H9 (cell line): ENCODE data around the gene PRXL2C. TPM values are rescaled to one million over a fixed set of nuclear protein-coding genes. Genes with fewer than 3 reads are reported as not detected.

Experiments used
- DNase-seq: peaks from one replicate; pipeline ENCODE4 v3.0.0-alpha.2; 2017
- H2AFZ ChIP-seq: one replicate; pipeline ENCODE4 v1.6.1; 2013; ENCODE audit warnings: mild to moderate bottlenecking, low read length, control low read depth, moderate library complexity
- H2AK5ac ChIP-seq: 2 replicates; pipeline ENCODE4 v1.6.1; 2013; ENCODE audit warnings: low read length, control low read depth, mixed read lengths; ENCODE audit not compliant: insufficient read length
- H2BK120ac ChIP-seq: one replicate; pipeline ENCODE4 v1.6.1; 2013; ENCODE audit warnings: low read depth, mild to moderate bottlenecking, low read length, control low read depth, inconsistent platforms; ENCODE audit not compliant: poor library complexity, severe bottlenecking
- H2BK12ac ChIP-seq: 2 replicates; pipeline ENCODE4 v1.6.1; 2013; ENCODE audit warnings: low read length, control low read depth, mixed read lengths, low read depth; ENCODE audit not compliant: insufficient read length
- H2BK15ac ChIP-seq: 2 replicates; pipeline ENCODE4 v1.6.1; 2013; ENCODE audit warnings: low read depth, low read length, control low read depth
- H2BK20ac ChIP-seq: one replicate; pipeline ENCODE4 v1.6.1; 2013; ENCODE audit warnings: low read depth, mild to moderate bottlenecking, low read length, control low read depth, inconsistent platforms; ENCODE audit not compliant: poor library complexity, severe bottlenecking
- H2BK5ac ChIP-seq: 2 replicates; pipeline ENCODE4 v1.6.1; 2013; ENCODE audit warnings: low read length, control low read depth, mixed read lengths; ENCODE audit not compliant: insufficient read length
- H3K14ac ChIP-seq: 2 replicates; pipeline ENCODE4 v1.6.1; 2013; ENCODE audit warnings: low read length, control low read depth; ENCODE audit not compliant: insufficient read depth
- H3K18ac ChIP-seq: 2 replicates; pipeline ENCODE4 v1.6.1; 2013; ENCODE audit warnings: low read depth, mild to moderate bottlenecking, mixed read lengths, low read length, control low read depth; ENCODE audit not compliant: insufficient read length
- H3K23ac ChIP-seq: 2 replicates; pipeline ENCODE4 v1.6.1; 2013; ENCODE audit warnings: low read length, control low read depth, mixed read lengths, low read depth; ENCODE audit not compliant: insufficient read length
- H3K23me2 ChIP-seq: 2 replicates; pipeline ENCODE4 v1.6.1; 2013; ENCODE audit warnings: low read depth, mild to moderate bottlenecking, mixed read lengths, low read length, control low read depth; ENCODE audit not compliant: insufficient read length, poor library complexity, severe bottlenecking
- H3K27ac ChIP-seq: 2 replicates; pipeline ENCODE4 v1.5.1; 2013; ENCODE audit warnings: low read length, control low read depth, mixed read lengths, low read depth; ENCODE audit not compliant: insufficient read length
- H3K27me3 ChIP-seq: 2 replicates; pipeline ENCODE4 v1.6.1; 2013; ENCODE audit warnings: low read length, control low read depth, inconsistent platforms; ENCODE audit not compliant: insufficient read depth
- H3K4ac ChIP-seq: 2 replicates; pipeline ENCODE4 v1.6.1; 2013; ENCODE audit warnings: low read depth, mild to moderate bottlenecking, control low read depth, inconsistent platforms, low read length, moderate library complexity
- H3K4me1 ChIP-seq: 2 replicates; pipeline ENCODE4 v1.6.1; 2013; ENCODE audit warnings: low read length, control low read depth, inconsistent platforms; ENCODE audit not compliant: insufficient read depth
- H3K4me2 ChIP-seq: 2 replicates; pipeline ENCODE4 v1.6.1; 2013; ENCODE audit warnings: low read length, control low read depth, mixed read lengths; ENCODE audit not compliant: insufficient read length, insufficient read depth
- H3K56ac ChIP-seq: 2 replicates; pipeline ENCODE4 v1.6.1; 2013; ENCODE audit warnings: low read depth, mild to moderate bottlenecking, mixed read lengths, low read length, control low read depth; ENCODE audit not compliant: insufficient read length
- H3K79me1 ChIP-seq: 2 replicates; pipeline ENCODE4 v1.6.1; 2013; ENCODE audit warnings: low read depth, mild to moderate bottlenecking, moderate library complexity, low read length, control low read depth, inconsistent platforms; ENCODE audit not compliant: insufficient read depth, poor library complexity, severe bottlenecking
- H3K79me2 ChIP-seq: 2 replicates; pipeline ENCODE4 v1.6.1; 2013; ENCODE audit warnings: low read length, control low read depth, inconsistent platforms; ENCODE audit not compliant: insufficient read depth
- H3K9ac ChIP-seq: 2 replicates; pipeline ENCODE4 v1.6.1; 2013; ENCODE audit warnings: low read length, control low read depth, mixed read lengths; ENCODE audit not compliant: insufficient read length; ENCODE audit errors: extremely low read depth
- H3K9me3 ChIP-seq: one replicate; pipeline ENCODE4 v1.6.1; 2013; ENCODE audit warnings: low read depth, low read length, inconsistent platforms; ENCODE audit not compliant: control insufficient read depth
- H3T11ph ChIP-seq: one replicate; pipeline ENCODE4 v1.6.1; 2013; ENCODE audit warnings: mild to moderate bottlenecking, low read length, control low read depth, inconsistent platforms
- H4K20me1 ChIP-seq: one replicate; pipeline ENCODE4 v1.6.1; 2013; ENCODE audit not compliant: control insufficient read depth, insufficient read length, insufficient read depth
- H4K5ac ChIP-seq: 2 replicates; pipeline ENCODE4 v1.6.1; 2013; ENCODE audit warnings: low read depth, mild to moderate bottlenecking, mixed read lengths, low read length, control low read depth; ENCODE audit not compliant: insufficient read length
- H4K8ac ChIP-seq: replicated peaks from 2 replicates; pipeline ENCODE4 v1.6.1; 2013; ENCODE audit warnings: low read length, control low read depth, mixed read lengths, low read depth; ENCODE audit not compliant: insufficient read length
- H4K91ac ChIP-seq: 2 replicates; pipeline ENCODE4 v1.6.1; 2013; ENCODE audit warnings: low read depth, mild to moderate bottlenecking, moderate library complexity, mixed read lengths, low read length, control low read depth; ENCODE audit not compliant: insufficient read length
- H3K27ac Mint-ChIP-seq, 3 experiments: 2 replicates in 2 of 3; 3 replicates in 1 of 3; pipeline ENCODE4 v1.8.0; 2020 to 2021; ENCODE audit warnings: mixed read lengths in 3 of 3, mild to moderate bottlenecking in 1 of 3, moderate library complexity in 1 of 3
- H3K27me3 Mint-ChIP-seq: 2 replicates; pipeline ENCODE4 v1.8.0; 2021; ENCODE audit warnings: low read depth, mild to moderate bottlenecking, moderate library complexity, mixed read lengths
- H3K36me3 Mint-ChIP-seq, 3 experiments: 2 replicates in 2 of 3; 3 replicates in 1 of 3; pipeline ENCODE4 v1.8.0; 2020 to 2021; ENCODE audit warnings: low read depth in 3 of 3, mixed read lengths in 3 of 3; ENCODE audit not compliant: insufficient read depth in 1 of 3
- H3K4me1 Mint-ChIP-seq, 2 experiments: 2 replicates each; pipeline ENCODE4 v1.8.0; 2020; ENCODE audit warnings: mixed read lengths in 2 of 2
- H3K4me3 Mint-ChIP-seq, 2 experiments: 2 replicates in 1 of 2; 3 replicates in 1 of 2; pipeline ENCODE4 v1.8.0; 2020 to 2021; ENCODE audit warnings: mild to moderate bottlenecking in 2 of 2, mixed read lengths in 2 of 2, moderate library complexity in 1 of 2
- H3K9me3 Mint-ChIP-seq, 2 experiments: 2 replicates in 1 of 2; 3 replicates in 1 of 2; pipeline ENCODE4 v1.8.0; 2020; ENCODE audit warnings: mild to moderate bottlenecking in 2 of 2, mixed read lengths in 2 of 2, moderate library complexity in 1 of 2
- WGBS: extraction: QIAGEN DNeasy Blood & Tissue Kit; methylation state at CpG from one replicate; pipeline ENCODE4 v1.1.7; 2013; ENCODE audit warnings: missing lambda C conversion rate, low lambda C conversion rate, mixed read lengths; ENCODE audit not compliant: insufficient read length; ENCODE audit errors: extremely low coverage; 5-methylcytosine and 5-hydroxymethylcytosine counted together
- total RNA-seq: library from RNA; stranded (reverse); gene quantifications from 2 replicates; pipeline ENCODE4 v1.2.1, GENCODE V29; 2021
- TF ChIP-seq, protein P1 (sequence below): fragments of 200-600 bp; sonication (generic); conservative IDR thresholded peaks from 3 replicates; pipeline ENCODE4 v1.8.0; 2021; ENCODE audit warnings: antibody characterized with exemption, mild to moderate bottlenecking

The PRXL2C gene
- total RNA-seq, 1 experiment from 2014 or later = 4.7 TPM

DNA sequence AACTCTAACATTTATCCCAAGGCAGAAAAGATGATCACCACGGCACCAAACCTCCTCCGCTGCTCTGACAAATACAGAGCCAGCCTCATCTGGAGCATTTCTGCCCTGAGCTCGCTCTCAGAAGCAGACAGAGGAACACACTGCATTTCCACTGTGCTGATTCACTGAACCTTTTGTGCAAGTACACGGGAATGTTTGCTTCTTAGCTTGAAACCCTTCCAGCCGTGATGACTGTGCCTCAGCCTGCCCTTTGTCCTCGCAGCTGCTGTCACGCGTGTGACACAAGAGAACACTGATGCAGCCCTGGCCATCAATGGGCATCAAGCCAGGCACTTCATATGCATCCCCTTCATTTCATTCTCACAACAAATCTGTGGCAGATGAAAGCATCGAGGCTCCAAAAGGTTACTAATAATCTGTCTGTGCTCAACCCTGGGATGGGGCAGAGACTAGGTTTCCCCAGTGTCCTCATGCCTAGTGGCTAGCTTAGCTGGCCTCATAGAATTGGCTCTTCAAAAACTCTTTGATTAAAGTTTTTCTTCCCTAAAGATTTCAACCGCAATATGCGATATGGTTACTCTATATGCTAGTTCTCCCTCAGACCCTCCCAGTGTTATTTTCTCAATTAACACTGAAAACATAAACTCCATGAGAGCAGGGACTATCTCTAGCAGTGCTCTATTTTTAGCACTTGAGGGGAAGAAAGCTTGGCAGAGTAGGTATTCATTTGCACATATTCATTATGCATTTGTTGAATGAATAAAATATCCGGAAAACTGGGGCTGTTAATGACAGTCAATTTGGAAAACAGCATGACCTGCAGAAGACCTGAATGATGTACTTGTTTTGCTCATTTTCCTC lies 42.8 kb downstream of the PRXL2C start:
- no peak overlapping the region for H2AFZ ChIP-seq
- no peak overlapping the region for H2BK20ac ChIP-seq
- no peak overlapping the region for H4K5ac ChIP-seq
- no peaks in the 10 kb centered on the region for H3K9me3 Mint-ChIP-seq
- H3K9ac ChIP-seq = no peak overlapping the region
- DNase-seq = no peak
- H3K4me3 Mint-ChIP-seq = peak overlapping the region in 1 of 2 experiments; percentile 55; a peak in 3 of 5 replicates
- no peak overlapping the region for H2BK5ac ChIP-seq
- no peak overlapping the region for H3T11ph ChIP-seq
- no peak overlapping the region for H2AK5ac ChIP-seq
- H3K18ac ChIP-seq = peak overlapping the region; percentile 45
- no peak overlapping the region for H4K91ac ChIP-seq
- WGBS = no CpG with 5 or more reads among the region's 12 CpGs
- no peaks in the 10 kb centered on the region for H3K23me2 ChIP-seq
- no peak overlapping the region for H2BK15ac ChIP-seq
- no peaks in the 10 kb centered on the region for H3K27me3 ChIP-seq
- H4K20me1 ChIP-seq = no peaks in the 10 kb centered on the region
- H3K27me3 Mint-ChIP-seq = peaks cover 14% of the 10 kb centered on the region
- no peak overlapping the region for H4K8ac ChIP-seq
- peaks cover 17 to 19% of the 10 kb centered on the region in 2 experiments for H3K4me1 Mint-ChIP-seq
- H3K56ac ChIP-seq = no peak overlapping the region
- peaks cover 6% of the 10 kb centered on the region for H3K79me1 ChIP-seq
- peaks cover 9% of the 10 kb centered on the region; the same call in 1 of the 2 replicates for H3K79me2 ChIP-seq
- H3K27ac ChIP-seq = no peak overlapping the region
- H3K4me1 ChIP-seq = peaks cover 12% of the 10 kb centered on the region; the same call in 1 of the 2 replicates
- H3K9me3 ChIP-seq = no peaks in the 10 kb centered on the region
- H3K27ac Mint-ChIP-seq = peak overlapping the region; percentile 23 to 89 (median 34); a peak in 4 of 7 replicates
- TF ChIP-seq, protein P1, sequence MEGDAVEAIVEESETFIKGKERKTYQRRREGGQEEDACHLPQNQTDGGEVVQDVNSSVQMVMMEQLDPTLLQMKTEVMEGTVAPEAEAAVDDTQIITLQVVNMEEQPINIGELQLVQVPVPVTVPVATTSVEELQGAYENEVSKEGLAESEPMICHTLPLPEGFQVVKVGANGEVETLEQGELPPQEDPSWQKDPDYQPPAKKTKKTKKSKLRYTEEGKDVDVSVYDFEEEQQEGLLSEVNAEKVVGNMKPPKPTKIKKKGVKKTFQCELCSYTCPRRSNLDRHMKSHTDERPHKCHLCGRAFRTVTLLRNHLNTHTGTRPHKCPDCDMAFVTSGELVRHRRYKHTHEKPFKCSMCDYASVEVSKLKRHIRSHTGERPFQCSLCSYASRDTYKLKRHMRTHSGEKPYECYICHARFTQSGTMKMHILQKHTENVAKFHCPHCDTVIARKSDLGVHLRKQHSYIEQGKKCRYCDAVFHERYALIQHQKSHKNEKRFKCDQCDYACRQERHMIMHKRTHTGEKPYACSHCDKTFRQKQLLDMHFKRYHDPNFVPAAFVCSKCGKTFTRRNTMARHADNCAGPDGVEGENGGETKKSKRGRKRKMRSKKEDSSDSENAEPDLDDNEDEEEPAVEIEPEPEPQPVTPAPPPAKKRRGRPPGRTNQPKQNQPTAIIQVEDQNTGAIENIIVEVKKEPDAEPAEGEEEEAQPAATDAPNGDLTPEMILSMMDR = no peak
- no peak overlapping the region for H3K4ac ChIP-seq
- no peaks in the 10 kb centered on the region for H3K36me3 Mint-ChIP-seq
- H3K4me2 ChIP-seq = peak overlapping the region; percentile 11
- no peak overlapping the region for H3K23ac ChIP-seq
- H2BK12ac ChIP-seq = no peak overlapping the region
- H2BK120ac ChIP-seq = no peak overlapping the region
- H3K14ac ChIP-seq = peak overlapping the region; percentile 79
